ENCODE data around the gene RORB.

Gene RORB

DNA sequence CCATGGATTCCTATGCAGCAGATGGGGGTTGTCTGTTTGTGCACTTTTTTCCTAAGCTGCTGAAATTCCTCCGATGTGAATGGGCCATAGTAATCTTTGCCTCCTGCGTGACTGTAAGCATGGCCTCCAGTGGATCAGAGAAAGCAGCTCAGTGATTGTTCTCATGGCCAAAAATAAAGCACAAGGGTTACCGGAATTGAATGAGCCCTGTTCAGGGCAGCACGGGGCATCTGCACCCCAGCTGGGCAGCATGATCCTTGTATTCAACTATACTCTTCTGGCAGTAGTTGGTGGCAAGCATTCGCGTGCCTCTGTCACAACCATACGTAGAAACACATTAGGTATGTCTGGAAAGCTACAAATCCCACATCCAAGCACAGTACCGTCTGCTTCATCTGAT, 193.9 kb downstream of the RORB start:
- DNase-seq = no peak
- Histone ChIP-seq H3K79me2 (ENCODE audit: control insufficient read depth, insufficient read depth, low read length) (no peaks in the 10 kb centered on the region), H2BK5ac (ENCODE audit: low read length) (no peak overlapping the region), H3K23ac (ENCODE audit: low read length) (no peak overlapping the region), H3K56ac (ENCODE audit: low read length) (no peak overlapping the region), H3K4me1 (ENCODE audit: control insufficient read depth, low read depth, low read length) (no peaks in the 10 kb centered on the region), H2AK5ac (ENCODE audit: low read length) (no peak overlapping the region), H2BK15ac (replicated peaks; ENCODE audit: low read depth) (no peak overlapping the region), H3K4me3 (ENCODE audit: low read length) (no peak overlapping the region), H3K4ac (ENCODE audit: low read depth, low read length) (no peak overlapping the region), H4K5ac (ENCODE audit: low read length) (no peak overlapping the region), H3K18ac (ENCODE audit: low read length) (no peak overlapping the region), H3K79me1 (ENCODE audit: low read length) (no peaks in the 10 kb centered on the region), H3K9ac (ENCODE audit: low read length) (no peak overlapping the region), H2BK120ac (ENCODE audit: low read depth, low read length) (no peak overlapping the region), H3K27ac (ENCODE audit: low read depth, low read length) (no peak overlapping the region), H3K36me3 (ENCODE audit: control insufficient read depth, insufficient read depth, low read length) (no peaks in the 10 kb centered on the region), H3K27me3 (ENCODE audit: insufficient read depth, low read length, poor library complexity) (no peaks in the 10 kb centered on the region), H4K8ac (ENCODE audit: low read depth, low read length) (no peak overlapping the region), H3K4me2 (ENCODE audit: low read length) (no peak overlapping the region)
- WGBS (ENCODE audit: extremely low coverage, insufficient coverage, low lambda C conversion rate) = no CpG with 5 or more reads among the region's 8 CpGs

DNA sequence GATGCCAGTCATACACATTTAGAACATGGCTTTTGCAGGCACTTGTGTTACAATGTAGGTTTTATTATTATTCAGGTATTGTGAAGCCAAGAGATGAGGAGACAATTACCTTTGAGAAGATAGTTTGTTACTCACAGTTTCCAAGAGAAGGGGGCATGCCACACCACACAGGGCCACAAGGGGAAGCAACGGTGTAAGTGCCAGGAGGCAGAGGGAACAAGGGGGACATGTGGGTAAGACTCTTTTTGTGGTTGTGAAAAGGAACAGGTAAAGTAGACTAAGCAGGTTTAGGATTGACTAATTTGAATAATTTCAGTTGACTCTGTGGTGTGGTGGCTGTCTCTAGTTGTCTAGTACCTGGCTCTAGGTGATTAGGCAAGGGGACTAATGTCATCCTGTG, 199.4 kb downstream of the RORB start:
- Histone ChIP-seq H2BK5ac (ENCODE audit: low read length) (no peak overlapping the region), H2BK120ac (ENCODE audit: low read depth, low read length) (no peak overlapping the region), H3K4me3 (ENCODE audit: low read length) (no peak overlapping the region), H4K8ac (ENCODE audit: low read depth, low read length) (no peak overlapping the region), H3K79me2 (ENCODE audit: control insufficient read depth, insufficient read depth, low read length) (no peaks in the 10 kb centered on the region), H2AK5ac (ENCODE audit: low read length) (no peak overlapping the region), H3K4ac (ENCODE audit: low read depth, low read length) (no peak overlapping the region), H4K5ac (ENCODE audit: low read length) (no peak overlapping the region), H3K27ac (ENCODE audit: low read depth, low read length) (no peak overlapping the region), H3K27me3 (ENCODE audit: insufficient read depth, low read length, poor library complexity) (no peaks in the 10 kb centered on the region), H2BK15ac (replicated peaks; ENCODE audit: low read depth) (no peak overlapping the region), H3K23ac (ENCODE audit: low read length) (no peak overlapping the region), H3K9ac (ENCODE audit: low read length) (no peak overlapping the region), H3K18ac (ENCODE audit: low read length) (no peak overlapping the region), H3K79me1 (ENCODE audit: low read length) (no peaks in the 10 kb centered on the region), H3K4me2 (ENCODE audit: low read length) (no peak overlapping the region), H3K56ac (ENCODE audit: low read length) (no peak overlapping the region), H3K36me3 (ENCODE audit: control insufficient read depth, insufficient read depth, low read length) (no peaks in the 10 kb centered on the region), H3K4me1 (ENCODE audit: control insufficient read depth, low read depth, low read length) (no peaks in the 10 kb centered on the region)
- WGBS (ENCODE audit: extremely low coverage, insufficient coverage, low lambda C conversion rate) = no CpG with 5 or more reads among the region's 1 CpG
- peak; percentile 29 for DNase-seq

DNA sequence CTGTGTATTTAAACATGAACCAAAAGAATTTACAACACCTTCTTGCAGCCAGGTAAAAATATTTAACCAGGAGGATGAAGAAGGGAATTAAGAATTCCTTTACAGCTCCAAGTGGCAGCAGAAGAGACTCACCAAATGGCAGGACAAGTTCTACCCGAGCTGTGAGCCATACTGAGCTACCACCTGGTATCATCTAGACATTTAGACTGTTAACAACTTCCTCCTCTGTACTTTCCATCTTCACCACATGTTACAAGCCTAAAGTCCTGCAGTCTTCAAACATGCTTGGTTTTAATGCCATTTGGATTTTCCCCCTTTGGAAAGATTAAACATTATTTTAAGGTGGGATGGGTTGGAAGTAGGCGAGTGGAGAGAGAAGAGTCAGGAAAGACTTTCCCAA, 200.4 kb downstream of the RORB start:
- no peak overlapping the region for H3K18ac ChIP-seq (ENCODE audit: low read length)
- H3K79me2 ChIP-seq (ENCODE audit: control insufficient read depth, insufficient read depth, low read length) = no peaks in the 10 kb centered on the region
- H3K4me3 ChIP-seq (ENCODE audit: low read length) = no peak overlapping the region
- no peak overlapping the region for H3K9ac ChIP-seq (ENCODE audit: low read length)
- no peak overlapping the region for H4K8ac ChIP-seq (ENCODE audit: low read depth, low read length)
- no peak overlapping the region for H2BK120ac ChIP-seq (ENCODE audit: low read depth, low read length)
- no peak overlapping the region for H3K4ac ChIP-seq (ENCODE audit: low read depth, low read length)
- H2BK15ac ChIP-seq (replicated peaks; ENCODE audit: low read depth) = no peak overlapping the region
- no peak overlapping the region for H3K23ac ChIP-seq (ENCODE audit: low read length)
- no peaks in the 10 kb centered on the region for H3K36me3 ChIP-seq (ENCODE audit: control insufficient read depth, insufficient read depth, low read length)
- H3K4me1 ChIP-seq (ENCODE audit: control insufficient read depth, low read depth, low read length) = no peaks in the 10 kb centered on the region
- no peak for DNase-seq
- no CpG with 5 or more reads among the region's 2 CpGs for WGBS (ENCODE audit: extremely low coverage, insufficient coverage, low lambda C conversion rate)
- no peak overlapping the region for H3K27ac ChIP-seq (ENCODE audit: low read depth, low read length)
- no peak overlapping the region for H2BK5ac ChIP-seq (ENCODE audit: low read length)
- no peak overlapping the region for H3K4me2 ChIP-seq (ENCODE audit: low read length)
- H2AK5ac ChIP-seq (ENCODE audit: low read length) = no peak overlapping the region
- H4K5ac ChIP-seq (ENCODE audit: low read length) = no peak overlapping the region
- H3K56ac ChIP-seq (ENCODE audit: low read length) = no peak overlapping the region
- no peaks in the 10 kb centered on the region for H3K27me3 ChIP-seq (ENCODE audit: insufficient read depth, low read length, poor library complexity)
- no peaks in the 10 kb centered on the region for H3K79me1 ChIP-seq (ENCODE audit: low read length)

DNA sequence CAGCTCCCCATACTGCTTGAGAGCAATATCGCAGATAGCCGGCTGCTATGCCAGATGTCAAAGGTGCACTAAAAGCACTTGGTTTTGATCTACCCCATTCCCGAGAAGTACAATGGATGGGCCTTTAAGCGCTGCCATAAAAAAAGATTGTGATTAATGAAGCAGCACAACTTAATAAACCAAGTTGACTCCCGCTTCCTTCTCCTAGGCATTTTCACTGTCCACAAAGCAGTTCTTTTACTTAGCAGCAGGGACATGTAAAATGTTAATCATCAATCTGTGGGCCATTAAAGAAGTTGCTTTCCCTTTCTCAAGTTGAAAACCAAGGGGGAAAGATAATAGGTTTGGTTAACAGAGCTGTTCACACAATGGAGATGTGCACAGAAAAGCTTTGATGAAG, 214.2 kb downstream of the RORB start:
- no peak for DNase-seq
- H3K23ac ChIP-seq (ENCODE audit: low read length) = no peak overlapping the region
- H2BK15ac ChIP-seq (replicated peaks; ENCODE audit: low read depth) = no peak overlapping the region
- no peak overlapping the region for H3K9ac ChIP-seq (ENCODE audit: low read length)
- H3K4ac ChIP-seq (ENCODE audit: low read depth, low read length) = no peak overlapping the region
- H3K79me2 ChIP-seq (ENCODE audit: control insufficient read depth, insufficient read depth, low read length) = no peaks in the 10 kb centered on the region
- no peak overlapping the region for H2BK120ac ChIP-seq (ENCODE audit: low read depth, low read length)
- no peak overlapping the region for H3K27ac ChIP-seq (ENCODE audit: low read depth, low read length)
- no CpG with 5 or more reads among the region's 5 CpGs for WGBS (ENCODE audit: extremely low coverage, insufficient coverage, low lambda C conversion rate)
- no peak overlapping the region for H3K18ac ChIP-seq (ENCODE audit: low read length)
- H3K4me1 ChIP-seq (ENCODE audit: control insufficient read depth, low read depth, low read length) = no peaks in the 10 kb centered on the region
- H3K27me3 ChIP-seq (ENCODE audit: insufficient read depth, low read length, poor library complexity) = no peaks in the 10 kb centered on the region
- no peak overlapping the region for H4K5ac ChIP-seq (ENCODE audit: low read length)
- no peak overlapping the region for H3K4me2 ChIP-seq (ENCODE audit: low read length)
- no peak overlapping the region for H3K56ac ChIP-seq (ENCODE audit: low read length)
- no peaks in the 10 kb centered on the region for H3K36me3 ChIP-seq (ENCODE audit: control insufficient read depth, insufficient read depth, low read length)
- H3K79me1 ChIP-seq (ENCODE audit: low read length) = no peaks in the 10 kb centered on the region
- H3K4me3 ChIP-seq (ENCODE audit: low read length) = no peak overlapping the region
- H2AK5ac ChIP-seq (ENCODE audit: low read length) = no peak overlapping the region
- H2BK5ac ChIP-seq (ENCODE audit: low read length) = no peak overlapping the region
- H4K8ac ChIP-seq (ENCODE audit: low read depth, low read length) = no peak overlapping the region

DNA sequence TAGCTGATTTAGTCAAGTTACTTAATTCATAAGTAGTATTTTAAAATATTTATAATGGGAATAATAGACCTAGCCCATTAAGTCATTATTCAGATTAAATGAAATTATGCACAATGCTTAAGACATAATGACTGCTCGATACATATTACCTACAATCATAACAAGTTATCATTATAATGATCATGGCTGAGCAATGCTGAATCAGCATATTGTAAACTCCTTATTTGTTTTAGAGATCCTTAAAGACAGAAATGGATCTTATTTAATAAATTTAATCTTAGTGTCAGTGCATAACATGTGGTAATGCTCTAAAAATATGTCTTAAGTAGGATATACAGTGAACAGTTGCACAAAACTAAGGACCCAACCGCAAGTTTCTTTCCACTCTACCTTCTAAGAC, 221.6 kb downstream of the RORB start:
- Histone ChIP-seq H3K79me1 (ENCODE audit: low read length) (no peaks in the 10 kb centered on the region), H2AK5ac (ENCODE audit: low read length) (no peak overlapping the region), H2BK5ac (ENCODE audit: low read length) (no peak overlapping the region), H3K27me3 (ENCODE audit: insufficient read depth, low read length, poor library complexity) (no peaks in the 10 kb centered on the region), H3K4me3 (ENCODE audit: low read length) (no peak overlapping the region), H2BK15ac (replicated peaks; ENCODE audit: low read depth) (no peak overlapping the region), H2BK120ac (ENCODE audit: low read depth, low read length) (no peak overlapping the region), H3K9ac (ENCODE audit: low read length) (no peak overlapping the region), H3K79me2 (ENCODE audit: control insufficient read depth, insufficient read depth, low read length) (no peaks in the 10 kb centered on the region), H4K5ac (ENCODE audit: low read length) (no peak overlapping the region), H3K18ac (ENCODE audit: low read length) (no peak overlapping the region), H3K23ac (ENCODE audit: low read length) (no peak overlapping the region), H3K56ac (ENCODE audit: low read length) (no peak overlapping the region), H3K4me1 (ENCODE audit: control insufficient read depth, low read depth, low read length) (no peaks in the 10 kb centered on the region), H3K36me3 (ENCODE audit: control insufficient read depth, insufficient read depth, low read length) (no peaks in the 10 kb centered on the region), H4K8ac (ENCODE audit: low read depth, low read length) (no peak overlapping the region), H3K4ac (ENCODE audit: low read depth, low read length) (no peak overlapping the region), H3K27ac (ENCODE audit: low read depth, low read length) (no peak overlapping the region), H3K4me2 (ENCODE audit: low read length) (no peak overlapping the region)
- no CpG with 5 or more reads among the region's 2 CpGs for WGBS (ENCODE audit: extremely low coverage, insufficient coverage, low lambda C conversion rate)
- no peak for DNase-seq

DNA sequence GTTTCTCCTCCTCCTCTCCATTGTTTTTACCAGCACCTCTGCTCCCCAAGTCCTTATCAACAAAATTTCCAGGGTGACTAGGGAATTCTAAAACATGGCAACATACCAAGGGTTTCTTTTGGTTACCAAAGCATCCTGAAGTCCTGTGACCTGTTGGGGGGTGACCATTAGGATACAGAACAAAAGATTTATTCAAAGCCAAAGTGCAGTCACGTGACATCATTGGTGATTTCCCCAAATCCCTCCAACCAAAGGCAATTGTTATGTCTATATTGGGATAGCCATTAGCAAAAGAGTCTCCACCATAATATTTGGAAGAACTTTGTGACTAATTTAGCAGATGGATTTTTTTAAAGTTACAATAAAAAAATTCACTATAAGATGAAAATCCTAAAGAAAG, 222.2 kb downstream of the RORB start:
- Histone ChIP-seq H2BK5ac (ENCODE audit: low read length) (no peak overlapping the region), H3K36me3 (ENCODE audit: control insufficient read depth, insufficient read depth, low read length) (no peaks in the 10 kb centered on the region), H3K9ac (ENCODE audit: low read length) (no peak overlapping the region), H3K4me3 (ENCODE audit: low read length) (no peak overlapping the region), H3K18ac (ENCODE audit: low read length) (no peak overlapping the region), H3K79me1 (ENCODE audit: low read length) (no peaks in the 10 kb centered on the region), H3K79me2 (ENCODE audit: control insufficient read depth, insufficient read depth, low read length) (no peaks in the 10 kb centered on the region), H3K4me2 (ENCODE audit: low read length) (no peak overlapping the region), H3K27me3 (ENCODE audit: insufficient read depth, low read length, poor library complexity) (no peaks in the 10 kb centered on the region), H3K23ac (ENCODE audit: low read length) (no peak overlapping the region), H3K4me1 (ENCODE audit: control insufficient read depth, low read depth, low read length) (no peaks in the 10 kb centered on the region), H2BK15ac (replicated peaks; ENCODE audit: low read depth) (no peak overlapping the region), H2AK5ac (ENCODE audit: low read length) (no peak overlapping the region), H3K56ac (ENCODE audit: low read length) (no peak overlapping the region), H2BK120ac (ENCODE audit: low read depth, low read length) (no peak overlapping the region), H4K5ac (ENCODE audit: low read length) (no peak overlapping the region), H3K4ac (ENCODE audit: low read depth, low read length) (no peak overlapping the region), H4K8ac (ENCODE audit: low read depth, low read length) (no peak overlapping the region), H3K27ac (ENCODE audit: low read depth, low read length) (no peak overlapping the region)
- DNase-seq = no peak
- no CpG with 5 or more reads among the region's 1 CpG for WGBS (ENCODE audit: extremely low coverage, insufficient coverage, low lambda C conversion rate)
